M059J (cell line): ENCODE results near the gene CIAO2B. TPM values are rescaled to one million over a fixed set of nuclear protein-coding genes. Genes with fewer than 3 reads are reported as not detected.

Experiments used
- DNase-seq: peaks from one replicate; pipeline ENCODE4 v3.0.0-alpha.2; 2012; ENCODE audit warnings: low read depth
- total RNA-seq: library from RNA; depleted of rRNA; stranded (reverse); fragments of >200 nt; shearing (Covaris generic); gene quantifications from 2 replicates; pipeline ENCODE4 v1.2.3, GENCODE V29; 2014; rRNA removed

Gene CIAO2B
- total RNA-seq, 1 experiment from 2014 or later: 183 TPM

GRCh38 chr16:66886321-66886720 is 47.9 kb downstream of the CIAO2B start:
- DNase-seq: peak; percentile 43

DNA sequence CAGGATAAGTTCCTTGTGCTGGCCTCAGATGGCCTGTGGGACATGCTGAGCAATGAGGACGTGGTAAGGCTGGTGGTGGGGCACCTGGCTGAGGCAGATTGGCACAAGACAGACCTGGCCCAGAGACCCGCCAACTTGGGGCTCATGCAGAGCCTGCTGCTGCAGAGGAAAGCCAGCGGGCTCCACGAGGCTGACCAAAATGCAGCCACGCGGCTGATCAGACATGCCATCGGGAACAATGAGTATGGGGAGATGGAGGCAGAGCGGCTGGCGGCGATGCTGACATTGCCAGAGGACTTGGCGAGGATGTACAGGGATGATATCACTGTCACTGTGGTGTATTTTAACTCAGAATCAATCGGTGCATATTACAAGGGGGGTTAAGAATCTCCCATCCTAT is 48.7 kb downstream of the CIAO2B start:
- no peak for DNase-seq

DNA sequence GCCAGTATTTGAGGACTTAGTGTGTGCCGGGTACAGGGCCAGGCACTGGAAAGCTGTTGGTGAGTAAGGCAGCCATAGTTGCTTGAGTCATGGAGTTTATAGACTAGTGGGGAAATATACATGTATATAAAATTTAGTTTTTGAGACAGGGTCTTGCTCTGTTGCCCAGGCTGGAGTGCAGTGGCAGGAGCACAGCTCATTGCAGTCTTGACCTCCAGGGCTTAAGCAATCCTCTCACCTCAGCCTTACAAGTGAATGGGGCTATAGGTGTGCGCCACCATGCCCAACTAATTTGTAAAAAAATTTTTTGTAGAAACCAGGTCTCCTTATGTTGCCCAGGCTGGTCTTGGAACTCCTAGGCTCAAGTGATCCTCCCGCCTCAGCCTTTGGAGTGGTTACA is 51.5 kb downstream of the CIAO2B start:
- no peak for DNase-seq

Other genes with a start within 250 kb of the CIAO2B start
- gene CMTM4, start 237.7 kb downstream of the CIAO2B start, total RNA-seq: 15.2 and 18.4 TPM in 2 replicates
- 79.5 and 92.4 TPM in 2 replicates for gene DYNC1LI2, start 182.8 kb downstream of the CIAO2B start, total RNA-seq
- gene TERB1, start 132.8 kb downstream of the CIAO2B start, total RNA-seq: not detected in 2 replicates
- 91.2 and 127 TPM in 2 replicates for gene NAE1, start 103.4 kb downstream of the CIAO2B start, total RNA-seq
- not detected in 2 replicates for gene CA7, start 90.0 kb downstream of the CIAO2B start, total RNA-seq
- gene PDP2, start 53.9 kb downstream of the CIAO2B start, total RNA-seq: 4.2 and 15.1 TPM in 2 replicates
- not detected in 2 replicates for gene CDH16, start 15.5 kb downstream of the CIAO2B start, total RNA-seq
- 3.2 and 9.4 TPM in 2 replicates for gene RRAD, start 8.9 kb downstream of the CIAO2B start, total RNA-seq
- gene CES2, start 1.1 kb upstream of the CIAO2B start, total RNA-seq: 15.9 and 26.6 TPM in 2 replicates
- 0.44 and 1.0 TPM in 2 replicates for gene CES3, start 26.9 kb upstream of the CIAO2B start, total RNA-seq
- gene CES4A, start 54.2 kb upstream of the CIAO2B start, total RNA-seq: not detected in 2 replicates
- 86.5 and 111 TPM in 2 replicates for gene CBFB, start 94.7 kb upstream of the CIAO2B start, total RNA-seq
- gene PHAF1, start 175.5 kb upstream of the CIAO2B start, total RNA-seq: 16.0 and 18.7 TPM in 2 replicates
- 43.9 and 82.1 TPM in 2 replicates for gene B3GNT9, start 216.6 kb upstream of the CIAO2B start, total RNA-seq
- gene TRADD, start 225.5 kb upstream of the CIAO2B start, total RNA-seq: 33.3 and 44.0 TPM in 2 replicates
- gene FBXL8, start 225.6 kb upstream of the CIAO2B start, total RNA-seq: 6.2 and 8.6 TPM in 2 replicates
- gene HSF4, start 230.3 kb upstream of the CIAO2B start, total RNA-seq: 0.49 and 4.1 TPM in 2 replicates
- gene NOL3, start 236.1 kb upstream of the CIAO2B start, total RNA-seq: 29.1 and 58.9 TPM in 2 replicates
- 7.7 and 13.7 TPM in 2 replicates for gene MATCAP1, start 249.6 kb upstream of the CIAO2B start, total RNA-seq